Common myeloid progenitor, CD34-positive (primary cell): ENCODE measurements around the gene SULF2.
A peak's percentile ranks its signal among the peaks of the same experiment; 100 is the strongest.

ENCODE experiments used
- CTCF ChIA-PET: fragments of 350-600 bp; sonication (Branson Sonifier 250); formaldehyde crosslinking; loops from one replicate; lab custom pipeline; 2021; ENCODE audit warnings: antibody characterized with exemption; lab: Charles Lee
- POLR2A ChIA-PET: fragments of 350-600 bp; sonication (Branson Sonifier 250); formaldehyde crosslinking; loops from one replicate; lab custom pipeline; 2021; ENCODE audit warnings: antibody characterized with exemption; lab: Charles Lee
- DNase-seq, 3 donors: peaks; one replicate each; pipeline versions ENCODE4 v3.0.0 to v3.0.0-alpha.2; 2013
- H3K27ac ChIP-seq, 2 experiments: 1 replicate in 1 of 2; 2 replicates in 1 of 2; pipeline ENCODE4 v1.7.0; 2013; ENCODE audit warnings: inconsistent platforms in 2 of 2, low read length in 2 of 2, mild to moderate bottlenecking in 2 of 2, low read depth in 1 of 2, moderate library complexity in 1 of 2; ENCODE audit not compliant: severe bottlenecking in 2 of 2, insufficient read depth in 1 of 2, poor library complexity in 1 of 2
- H3K27me3 ChIP-seq, 5 experiments: replicated peaks in 2 of 5; 1 replicate in 3 of 5; 2 replicates in 2 of 5; pipeline versions ENCODE4 v1.6.1 to v1.7.0; 2013; ENCODE audit warnings: low read length in 4 of 5, mild to moderate bottlenecking in 2 of 5, moderate library complexity in 2 of 5, inconsistent platforms in 1 of 5; ENCODE audit not compliant: insufficient read depth in 5 of 5, control insufficient read depth in 4 of 5
- H3K36me3 ChIP-seq, 4 experiments: 1 replicate in 2 of 4; 2 replicates in 2 of 4; pipeline versions ENCODE4 v1.6.1 to v1.7.0; 2013; ENCODE audit warnings: low read length in 3 of 4, control low read depth in 1 of 4, mild to moderate bottlenecking in 1 of 4; ENCODE audit not compliant: control insufficient read depth in 4 of 4, insufficient read depth in 4 of 4
- H3K4me1 ChIP-seq, 4 experiments: 1 replicate in 3 of 4; 2 replicates in 1 of 4; pipeline versions ENCODE4 v1.6.1 to v1.7.1; 2013; ENCODE audit warnings: low read length in 3 of 4, mild to moderate bottlenecking in 3 of 4, control low read depth in 1 of 4, inconsistent platforms in 1 of 4, moderate library complexity in 1 of 4; ENCODE audit not compliant: control insufficient read depth in 4 of 4, insufficient read depth in 4 of 4; ENCODE audit errors: control extremely low read depth in 1 of 4
- H3K4me3 ChIP-seq, 7 experiments: 1 replicate in 4 of 7; 2 replicates in 3 of 7; pipeline versions ENCODE4 v1.5.1 to v1.7.0; 2013; ENCODE audit warnings: mild to moderate bottlenecking in 7 of 7, low read length in 6 of 7, moderate library complexity in 6 of 7, inconsistent platforms in 2 of 7, low read depth in 2 of 7, control low read depth in 1 of 7; ENCODE audit not compliant: insufficient read depth in 4 of 7, control insufficient read depth in 1 of 7; ENCODE audit errors: extremely low read depth in 1 of 7
- H3K9me3 ChIP-seq, 5 experiments: 1 replicate in 4 of 5; 2 replicates in 1 of 5; pipeline versions ENCODE4 v1.6.1 to v1.7.1; 2013; ENCODE audit warnings: low read length in 4 of 5, mild to moderate bottlenecking in 2 of 5, inconsistent platforms in 1 of 5, low read depth in 1 of 5, moderate library complexity in 1 of 5; ENCODE audit not compliant: control insufficient read depth in 4 of 5, insufficient read depth in 2 of 5; ENCODE audit errors: control extremely low read depth in 1 of 5
- WGBS: methylation state at CpG from one replicate; pipeline ENCODE4 v1.1.5; 2013; ENCODE audit not compliant: insufficient coverage; 5-methylcytosine and 5-hydroxymethylcytosine counted together

The SULF2 gene

GRCh38 chr20:47682028-47682783, 103.1 kb downstream of the SULF2 start:
- Histone ChIP-seq H3K4me1 (peaks cover 0 to 6% (median 0%) of the 10 kb centered on the region in 4 experiments), H3K36me3 (no peaks in the 10 kb centered on the region), H3K27ac (no peak overlapping the region), H3K27me3 (no peaks in the 10 kb centered on the region), H3K9me3 (no peaks in the 10 kb centered on the region), H3K4me3 (no peak overlapping the region)
- WGBS: 91% methylated on average over 20 of the region's 22 CpGs
- CTCF ChIA-PET: interaction anchor here (1.3 kb wide), 2 partner anchors 10 to 939 kb away, joined by 3 read pairs; no protein-coding TSS in a partner anchor
- POLR2A ChIA-PET: no interaction called here
- no peak for DNase-seq

- H3K4me1 ChIP-seq: peaks cover 0 to 6% (median 0%) of the 10 kb centered on the region in 4 experiments
- no peak overlapping the region for H3K27ac ChIP-seq
- H3K36me3 ChIP-seq: no peaks in the 10 kb centered on the region
- no peak overlapping the region for H3K4me3 ChIP-seq
- no peaks in the 10 kb centered on the region for H3K27me3 ChIP-seq
- no peaks in the 10 kb centered on the region for H3K9me3 ChIP-seq
- WGBS: 95% methylated on average over 5 of the region's 6 CpGs
- DNase-seq: no peak
- CTCF ChIA-PET: interaction anchor here (1.4 to 2.1 kb wide), 2 partner anchors 8 to 940 kb away, joined by 3 to 12 read pairs; no protein-coding TSS in a partner anchor
- POLR2A ChIA-PET: no interaction called here
Observed at GRCh38 chr20:47680804-47681529, 104.3 kb downstream of the SULF2 start.

GRCh38 chr20:47679462-47679861, 105.8 kb downstream of the SULF2 start:
- ChIA-PET CTCF (interaction anchor here (0.9 to 3.4 kb wide), 7 partner anchors 10 to 941 kb away, joined by 3 to 48 read pairs (median 12); no protein-coding TSS in a partner anchor), POLR2A (no interaction called here)
- no peaks in the 10 kb centered on the region for H3K36me3 ChIP-seq
- peaks cover 0 to 6% (median 0%) of the 10 kb centered on the region in 4 experiments for H3K4me1 ChIP-seq
- H3K27ac ChIP-seq: no peak overlapping the region
- no peak for DNase-seq
- no peaks in the 10 kb centered on the region for H3K27me3 ChIP-seq
- H3K4me3 ChIP-seq: no peak overlapping the region
- H3K9me3 ChIP-seq: no peaks in the 10 kb centered on the region
- 100% methylated on average over 4 of the region's 4 CpGs for WGBS

GRCh38 chr20:47678536-47678935, 106.7 kb downstream of the SULF2 start:
- DNase-seq: no peak
- 96% methylated on average over 14 of the region's 17 CpGs for WGBS
- H3K9me3 ChIP-seq: no peaks in the 10 kb centered on the region
- no peak overlapping the region for H3K27ac ChIP-seq
- H3K4me3 ChIP-seq: no peak overlapping the region
- H3K4me1 ChIP-seq: peaks cover 0 to 6% (median 0%) of the 10 kb centered on the region in 4 experiments
- ChIA-PET CTCF (interaction anchor here (0.9 to 4.0 kb wide), 12 partner anchors 9 to 942 kb away, joined by 3 to 48 read pairs (median 4); no protein-coding TSS in a partner anchor), POLR2A (no interaction called here)
- no peaks in the 10 kb centered on the region for H3K27me3 ChIP-seq
- no peaks in the 10 kb centered on the region for H3K36me3 ChIP-seq

GRCh38 chr20:47677635-47678453, 107.4 kb downstream of the SULF2 start:
- H3K27me3 ChIP-seq: no peaks in the 10 kb centered on the region
- 49% methylated on average over 14 of the region's 15 CpGs for WGBS
- no peaks in the 10 kb centered on the region for H3K9me3 ChIP-seq
- peaks cover 0 to 6% (median 0%) of the 10 kb centered on the region in 4 experiments for H3K4me1 ChIP-seq
- no peak overlapping the region for H3K4me3 ChIP-seq
- peak; percentile 45 to 69 (median 67) for DNase-seq
- no peaks in the 10 kb centered on the region for H3K36me3 ChIP-seq
- POLR2A ChIA-PET: no interaction called here
- H3K27ac ChIP-seq: no peak overlapping the region
- CTCF ChIA-PET: interaction anchor here (0.6 to 4.0 kb wide), 18 partner anchors 8 to 946 kb away, joined by 3 to 48 read pairs (median 4); no protein-coding TSS in a partner anchor

GRCh38 chr20:47676912-47677634, 108.2 kb downstream of the SULF2 start:
- CTCF ChIA-PET: interaction anchor here (0.6 to 4.0 kb wide), 11 partner anchors 9 to 947 kb away, joined by 3 to 48 read pairs (median 6); no protein-coding TSS in a partner anchor
- Histone ChIP-seq H3K4me3 (no peak overlapping the region), H3K36me3 (no peaks in the 10 kb centered on the region), H3K27me3 (no peaks in the 10 kb centered on the region), H3K4me1 (peaks cover 0 to 6% (median 0%) of the 10 kb centered on the region in 4 experiments), H3K9me3 (no peaks in the 10 kb centered on the region), H3K27ac (no peak overlapping the region)
- WGBS: 49% methylated on average over 7 of the region's 18 CpGs
- peak; percentile 37 to 69 (median 52) for DNase-seq
- POLR2A ChIA-PET: no interaction called here
